ENCODE results near the gene FIBIN.

DNA sequence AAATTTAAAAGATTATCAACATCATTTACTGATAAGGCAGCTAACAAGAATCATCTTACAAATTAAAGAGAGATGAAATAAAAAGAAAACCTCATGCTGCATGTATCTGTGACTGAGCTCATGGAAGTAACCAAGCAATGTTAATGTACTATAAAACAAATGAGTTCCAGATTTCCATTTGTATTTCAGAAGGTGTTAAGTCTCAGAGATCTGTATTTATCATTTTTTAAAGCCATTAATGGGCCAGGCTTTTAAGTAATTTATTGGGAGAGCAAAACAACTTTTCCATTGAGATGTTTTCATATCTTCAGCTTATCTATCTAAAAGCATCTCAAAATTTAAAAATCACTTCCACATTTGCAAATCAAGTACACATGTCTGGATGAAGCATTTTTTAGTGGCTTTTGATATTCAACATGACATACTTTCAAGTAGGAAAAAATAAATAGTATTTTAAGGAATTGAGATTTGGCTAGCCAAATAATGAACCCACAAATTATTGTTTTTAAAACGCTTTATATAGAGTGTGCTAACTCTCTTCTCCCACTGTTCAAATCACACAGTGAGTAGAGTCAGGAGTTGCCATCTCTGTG lies 28.8 kb downstream of the FIBIN start:
- TF ChIP-seq HDGF (IDR thresholded peaks at IDR 0.05; ENCODE audit: borderline replicate concordance) (no peak), FOXA1 (IDR thresholded peaks at IDR 0.05) (no peak), ELF4 (IDR thresholded peaks at IDR 0.05) (no peak), LEF1 (IDR thresholded peaks at IDR 0.05; ENCODE audit: borderline replicate concordance) (no peak), TARDBP (IDR thresholded peaks at IDR 0.05) (no peak), BHLHE40 (IDR thresholded peaks at IDR 0.05; ENCODE audit: borderline replicate concordance) (no peak), ZNF384 (IDR thresholded peaks at IDR 0.05) (no peak), SP1 (IDR thresholded peaks at IDR 0.05) (no peak), FOXK2 (IDR thresholded peaks at IDR 0.05) (no peak)

All from HEK293T (cell line).